ENCODE data around the gene DIO3.

- TF ChIP-seq CTCF (IDR thresholded peaks at IDR 0.05; ENCODE audit: low read length) (no peak), EZH2 (IDR thresholded peaks at IDR 0.05; ENCODE audit: borderline replicate concordance, low read length) (no peak)
These were observed 20.5 kb downstream of the DIO3 start for GRCh38 chr14:101581806-101582205.
